ENCODE measurements around the gene PCYT1B.
"Not testable (repeated sequence)": the region's sequence is repeated elsewhere in the genome, so short reads cannot be mapped to it uniquely, and the experiment has no call there.

Gene PCYT1B

DNA sequence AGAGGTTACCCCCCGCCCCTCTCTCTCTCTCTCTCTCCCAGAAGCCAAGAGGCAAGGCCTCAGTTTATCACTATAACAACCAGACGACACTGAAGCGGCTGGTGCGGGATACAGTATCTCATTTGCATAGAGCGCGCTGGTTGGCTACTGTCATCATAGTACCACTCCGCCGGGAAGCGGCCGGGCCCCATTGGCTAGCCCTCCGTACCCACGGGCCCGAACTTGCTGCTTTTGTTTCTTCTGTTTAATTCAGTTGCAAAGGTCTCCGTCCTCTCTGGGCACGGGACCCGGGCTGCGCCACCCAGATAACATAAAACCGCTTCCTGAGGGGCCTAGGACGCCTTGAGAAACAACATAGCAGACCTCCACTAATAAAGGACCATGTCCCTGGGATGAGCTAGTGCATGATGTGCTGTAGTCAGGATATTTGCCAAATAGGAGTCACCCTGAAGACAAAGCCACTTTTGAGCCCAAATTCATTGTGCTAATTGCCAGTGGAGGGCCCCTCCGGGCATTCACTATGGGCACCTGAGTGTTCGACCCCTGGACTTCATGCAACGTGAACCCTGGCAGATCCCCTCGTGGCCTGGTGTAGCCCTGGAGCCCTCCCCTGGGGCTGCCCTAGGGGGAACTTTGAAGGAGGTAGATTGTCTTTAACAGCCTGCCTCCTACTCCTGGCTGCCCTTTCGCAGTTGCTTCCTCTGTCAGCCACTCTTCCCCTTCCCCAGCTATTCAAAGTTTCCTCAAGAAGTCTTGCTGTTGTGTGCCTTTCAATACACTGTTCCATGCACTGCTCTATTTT lies at the start of gene PCYT1B:
Gene PCYT1B, minus strand, starts transcription at position 91 of the 802 bp plus-strand sequence. CDS start 242 bp downstream, outside the sequence.
- DNase-seq: peak; percentile 56

DNA sequence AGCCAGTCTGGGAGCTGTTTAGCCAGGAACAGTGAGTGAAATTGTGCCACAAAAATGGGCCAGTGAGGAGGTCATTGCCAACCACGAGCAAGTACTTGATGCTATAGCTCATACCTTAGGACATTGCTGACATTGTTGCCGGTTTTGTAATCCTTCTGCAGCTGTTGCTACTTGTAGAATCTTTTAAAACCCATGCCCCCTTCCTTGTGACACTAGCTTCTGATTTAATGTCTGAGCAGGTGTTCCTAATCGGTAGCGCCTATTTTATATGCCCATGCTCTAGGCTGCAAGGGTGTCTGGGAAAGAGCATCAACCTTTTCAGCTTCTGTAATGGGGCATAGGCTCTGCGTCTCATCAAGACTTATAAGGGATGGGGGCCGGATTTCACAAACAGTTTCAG lies 49.1 kb upstream of the PCYT1B start:
- no peak for DNase-seq

DNA sequence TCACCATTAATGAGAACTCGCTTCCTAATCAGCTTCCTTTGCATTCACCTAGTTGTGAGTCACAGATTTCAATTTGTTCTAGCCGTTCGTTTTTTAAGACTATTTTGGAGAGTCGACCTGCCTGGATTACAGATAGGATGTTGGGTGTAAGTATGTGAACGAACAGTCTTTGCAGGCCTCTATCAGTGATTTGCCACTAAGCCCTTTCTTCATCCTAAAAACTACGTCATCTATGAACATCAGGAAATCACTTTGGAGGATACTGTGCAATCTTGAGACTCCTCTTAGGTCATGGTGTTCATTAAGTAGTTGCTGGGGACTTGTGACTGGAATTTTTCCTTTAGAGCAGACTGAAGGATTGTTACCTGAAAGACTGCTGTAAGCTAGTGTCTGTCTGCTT lies 47.7 kb upstream of the PCYT1B start:
- no peak for DNase-seq

DNA sequence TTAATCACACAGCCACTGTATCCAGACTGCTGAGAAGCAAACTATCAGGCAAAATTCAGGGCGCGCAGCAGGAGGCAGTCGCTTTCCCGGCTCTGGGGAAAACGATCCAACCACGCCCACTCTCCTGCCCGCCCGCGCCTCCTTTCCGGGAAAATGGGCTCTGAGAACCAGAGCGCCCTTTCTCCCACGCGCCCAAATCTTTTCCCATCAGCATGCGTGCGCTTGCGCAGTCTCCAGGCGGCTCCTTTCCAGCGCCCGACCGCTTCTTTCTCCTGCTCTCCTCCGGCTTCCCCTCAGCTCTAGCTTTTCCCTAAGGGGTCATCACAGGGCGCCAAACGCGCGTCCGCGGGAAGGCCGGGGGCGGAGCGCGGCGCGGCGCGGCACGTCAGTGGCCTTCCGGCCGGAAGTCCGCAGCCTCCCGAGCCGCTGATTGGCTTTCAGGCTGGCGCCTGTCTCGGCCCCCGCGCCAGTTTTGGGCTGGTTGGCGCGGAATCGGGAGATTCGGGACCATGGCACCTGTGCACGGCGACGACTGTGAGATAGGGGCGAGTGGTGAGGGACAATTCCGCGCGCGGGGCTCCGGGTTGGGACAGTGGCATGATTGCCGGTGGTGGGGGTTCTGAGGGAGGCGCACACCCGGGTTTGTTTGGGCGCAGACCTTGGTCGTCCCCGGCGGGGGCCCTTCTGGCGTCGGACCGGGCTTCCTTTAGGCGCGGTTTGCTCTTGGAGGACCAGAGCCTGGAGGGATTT lies 46.5 kb upstream of the PCYT1B start, which contains the start of gene POLA1:
Gene POLA1, plus strand, starts transcription at position 466 of the 750 bp plus-strand sequence. Its CDS starts 44 bp downstream, at position 510.
- DNase-seq: peak; percentile 82

DNA sequence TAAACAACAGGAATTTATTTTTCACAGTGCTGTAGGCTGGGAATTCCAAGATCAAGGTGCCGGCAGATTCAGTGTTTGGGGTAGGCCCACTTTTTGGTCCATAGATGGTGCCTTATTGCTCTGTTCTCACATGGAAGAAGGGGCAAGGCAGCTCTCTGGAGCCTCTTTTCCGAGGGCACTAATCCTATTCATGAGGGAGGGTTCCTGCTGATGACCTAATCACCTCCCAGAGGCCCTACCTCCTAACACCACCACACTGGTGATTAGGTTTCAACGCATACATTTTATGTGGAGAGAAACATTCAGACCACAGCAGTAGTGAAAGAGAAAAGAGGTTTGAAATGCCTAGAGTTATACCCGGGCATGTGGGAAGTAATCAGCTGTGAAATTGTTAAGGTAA lies 45.2 kb upstream of the PCYT1B start:
- DNase-seq: no peak

DNA sequence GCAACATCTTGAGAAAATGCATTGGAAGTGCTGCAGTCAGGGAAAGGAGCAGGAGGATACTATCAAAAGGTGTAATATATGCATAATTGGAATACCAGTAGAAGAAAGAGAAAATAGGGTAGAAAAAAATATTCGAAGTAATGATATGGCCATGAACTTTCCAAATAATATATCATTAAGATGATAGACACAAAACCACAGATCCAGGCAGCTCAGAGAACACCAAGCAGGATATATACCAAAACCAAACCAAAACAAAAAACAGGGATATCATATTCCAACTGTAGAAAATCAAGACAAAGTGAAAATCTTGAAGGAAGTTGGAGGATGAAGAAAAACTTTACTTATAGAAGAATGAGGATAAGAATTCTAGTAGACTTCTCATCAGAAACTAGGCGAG lies 36.9 kb upstream of the PCYT1B start:
- no peak for DNase-seq

DNA sequence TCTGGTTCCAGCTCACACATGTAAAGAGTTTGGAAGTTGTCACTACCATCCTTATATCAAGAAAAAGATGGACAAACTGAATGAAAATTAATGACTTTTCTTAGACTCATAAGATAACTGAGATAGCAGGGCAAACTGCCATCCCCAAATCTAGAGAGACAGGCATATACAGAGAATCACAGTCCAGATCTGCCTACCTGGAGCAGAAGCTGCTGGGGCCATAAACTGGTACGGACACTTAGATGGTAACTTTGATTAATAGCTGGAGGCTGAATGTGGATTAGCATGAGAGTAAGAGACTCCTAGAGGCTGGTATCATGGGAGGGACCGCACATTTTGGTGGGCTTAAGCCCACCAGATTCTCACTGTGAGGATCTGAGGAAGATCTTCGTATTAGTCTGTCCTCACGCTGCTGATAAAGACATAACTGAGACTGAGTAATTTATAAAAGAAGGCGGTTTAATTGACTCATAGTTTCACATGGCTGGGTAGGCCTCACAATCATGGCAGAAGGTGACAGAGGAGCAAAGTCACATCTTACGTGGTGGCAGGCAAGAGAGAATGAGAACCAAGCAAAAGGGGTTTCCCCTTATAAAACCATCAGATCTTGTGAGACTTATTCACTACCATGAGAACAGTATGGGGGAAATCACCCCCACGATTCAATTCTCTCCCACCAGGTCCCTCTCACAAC lies 35.7 kb upstream of the PCYT1B start:
- DNase-seq: no peak

DNA sequence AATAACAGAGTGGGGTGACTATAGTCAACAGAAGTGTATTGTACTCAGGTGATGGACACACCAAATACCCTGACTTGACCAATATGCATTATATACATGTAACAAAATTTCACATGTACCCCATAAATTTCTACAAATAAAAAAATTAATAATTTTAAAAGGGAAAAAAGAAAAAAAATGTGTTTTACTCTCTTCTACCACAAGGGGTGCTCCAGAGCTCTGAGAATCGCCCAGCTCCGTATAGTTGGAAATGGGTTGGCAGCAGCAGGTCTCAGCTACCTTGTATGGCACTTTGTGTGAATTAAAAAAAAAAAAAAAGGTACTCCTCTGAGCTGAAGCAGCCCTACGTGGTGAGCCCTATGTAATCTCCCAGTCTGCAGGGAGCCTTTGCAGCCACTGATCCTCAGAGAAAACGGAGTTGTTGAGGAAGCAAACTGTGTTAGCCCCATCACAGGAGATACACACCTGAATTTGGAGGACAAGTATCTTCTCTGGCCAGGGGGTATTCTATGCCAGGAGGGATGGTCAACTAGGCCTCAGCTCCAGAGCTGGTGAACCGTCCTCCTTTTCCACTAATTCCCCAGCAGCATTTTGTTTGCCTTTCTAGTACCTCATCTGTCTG lies 29.4 kb upstream of the PCYT1B start:
- no peak for DNase-seq

DNA sequence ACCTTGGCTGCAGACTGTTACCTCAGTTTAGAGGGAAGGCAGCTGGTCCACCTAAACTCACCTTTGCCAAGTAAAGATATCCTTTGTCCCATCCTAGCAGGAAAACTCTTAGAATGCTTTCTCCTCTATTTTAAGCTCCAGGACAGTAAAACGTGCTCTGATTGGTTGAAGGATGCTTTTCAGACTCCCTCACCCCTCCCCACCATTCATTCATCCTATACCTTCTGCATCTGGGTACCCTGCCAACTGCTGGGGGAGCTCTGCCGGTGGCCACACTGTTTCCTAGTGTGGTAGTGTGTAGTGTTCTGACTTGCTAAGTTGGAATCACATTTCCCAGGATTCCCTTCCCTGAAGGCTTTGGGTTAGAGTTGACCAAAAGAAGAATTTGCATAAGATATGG lies 26.3 kb upstream of the PCYT1B start:
- no peak for DNase-seq

DNA sequence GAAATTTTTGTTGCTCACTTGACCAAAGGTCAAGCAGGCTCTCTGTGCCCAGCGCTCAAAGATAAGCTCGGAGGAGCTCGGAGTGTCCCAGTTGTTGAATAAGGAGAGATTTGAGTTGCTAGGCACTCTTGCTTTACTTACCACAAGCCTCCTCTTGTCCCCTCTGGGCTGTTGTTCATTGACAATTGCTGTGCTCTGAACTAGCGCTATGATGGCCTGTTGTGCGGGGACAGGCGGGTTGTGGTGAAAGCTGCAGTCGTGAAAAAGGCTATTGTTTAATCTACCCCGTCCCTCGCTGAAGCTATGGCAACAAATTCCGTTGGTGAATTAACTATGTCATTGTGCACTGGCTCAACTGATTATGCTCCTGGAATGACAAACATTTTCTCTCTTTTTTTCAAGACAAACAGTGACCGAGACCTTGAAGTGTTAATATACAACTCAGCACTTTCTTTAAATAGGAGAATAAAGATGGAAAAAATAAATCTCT lies 25.6 kb upstream of the PCYT1B start:
- no peak for DNase-seq

DNA sequence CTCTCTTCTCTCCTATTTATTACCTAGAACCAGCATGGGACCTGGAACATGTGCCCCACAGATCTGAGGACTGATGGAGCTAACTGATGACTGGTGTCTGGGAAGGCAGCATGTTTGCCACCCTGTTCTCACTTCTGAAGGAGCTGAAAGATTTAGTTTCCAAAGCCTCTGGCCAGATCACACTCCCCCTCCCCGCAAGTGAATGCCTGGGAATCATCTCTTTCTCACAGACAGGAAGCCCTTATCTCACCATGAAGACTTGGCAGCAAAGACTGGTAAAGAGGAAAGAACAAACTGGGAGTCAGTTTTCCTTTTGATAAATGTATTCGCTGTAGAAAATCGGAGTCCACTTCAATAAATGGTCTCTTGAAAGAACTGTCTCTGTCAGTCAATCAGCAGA lies 21.0 kb upstream of the PCYT1B start:
- no peak for DNase-seq

DNA sequence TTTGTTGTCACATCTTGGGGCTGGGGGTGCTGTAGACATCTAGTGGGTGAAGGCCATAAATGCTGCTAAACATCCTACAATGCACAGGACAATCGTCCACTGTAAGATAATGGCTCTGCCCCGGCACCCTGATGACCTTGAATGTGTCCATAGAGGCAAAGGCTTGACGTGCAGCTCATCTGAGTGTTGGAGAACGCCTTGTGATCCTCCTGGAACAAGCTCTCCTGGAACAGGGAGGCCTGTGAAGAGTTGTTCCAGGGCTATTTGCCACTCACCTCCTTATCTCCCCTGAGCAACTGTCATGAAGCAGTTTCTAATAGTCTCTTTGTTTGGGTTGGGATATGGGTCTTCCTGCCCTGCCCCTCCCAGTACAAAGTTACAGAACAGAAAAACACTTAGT lies 15.2 kb upstream of the PCYT1B start:
- no peak for DNase-seq

DNA sequence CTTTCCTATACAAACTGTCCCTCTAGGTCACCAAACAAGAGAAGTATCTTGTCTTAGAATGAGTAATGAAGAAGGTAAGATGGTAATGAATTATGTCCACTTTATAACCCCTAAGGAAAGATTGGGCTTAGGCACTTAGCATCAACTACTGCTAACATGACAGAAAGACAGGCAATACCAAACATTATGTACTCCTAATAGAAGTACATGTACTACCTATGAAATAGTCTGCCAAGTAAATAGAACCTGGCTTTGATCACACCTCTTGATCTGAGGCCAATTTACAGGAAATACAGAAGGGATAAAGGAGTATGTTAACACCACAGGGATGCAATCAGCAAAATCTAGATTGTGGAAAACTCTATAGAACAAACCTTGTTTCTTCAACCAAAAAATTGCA lies 14.1 kb upstream of the PCYT1B start:
- no peak for DNase-seq

DNA sequence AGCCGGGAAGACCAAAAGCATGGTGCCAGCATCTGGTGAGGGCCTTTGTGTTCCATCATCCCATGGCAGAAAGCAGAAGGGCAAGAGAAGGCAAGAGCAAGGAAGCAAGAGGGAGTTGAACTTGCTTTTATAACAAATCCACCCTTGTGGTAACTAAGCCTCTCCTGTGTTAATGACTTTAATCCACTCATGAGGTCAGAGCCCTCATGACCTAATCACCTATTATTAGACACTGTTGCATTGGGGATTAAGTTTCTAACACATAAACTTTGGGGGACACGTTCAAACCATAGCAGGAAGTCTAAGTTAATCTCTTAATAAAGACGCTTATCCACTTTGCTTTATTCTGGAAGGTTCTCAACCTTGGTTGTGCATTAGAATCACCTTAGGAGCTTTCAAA lies 12.5 kb upstream of the PCYT1B start:
- DNase-seq: no peak

DNA sequence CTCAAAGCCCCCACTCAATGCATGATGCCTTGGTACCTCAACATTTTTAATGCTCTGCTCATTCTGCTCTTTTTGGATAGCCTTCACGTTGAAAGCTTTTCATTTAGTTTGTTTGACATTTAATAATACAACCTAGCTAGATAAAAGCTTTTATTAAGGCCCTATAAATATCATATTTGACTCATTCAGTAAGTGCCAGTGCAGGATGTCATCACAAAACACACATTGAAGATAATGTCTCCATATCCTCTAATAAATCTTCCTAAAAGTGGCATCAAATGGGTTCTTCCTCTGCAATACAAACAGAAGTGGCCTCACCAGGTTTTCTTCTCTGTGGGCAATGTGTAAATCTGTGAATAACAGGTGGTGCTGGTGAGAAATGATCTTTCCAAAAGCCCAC lies 12.0 kb upstream of the PCYT1B start:
- no peak for DNase-seq

DNA sequence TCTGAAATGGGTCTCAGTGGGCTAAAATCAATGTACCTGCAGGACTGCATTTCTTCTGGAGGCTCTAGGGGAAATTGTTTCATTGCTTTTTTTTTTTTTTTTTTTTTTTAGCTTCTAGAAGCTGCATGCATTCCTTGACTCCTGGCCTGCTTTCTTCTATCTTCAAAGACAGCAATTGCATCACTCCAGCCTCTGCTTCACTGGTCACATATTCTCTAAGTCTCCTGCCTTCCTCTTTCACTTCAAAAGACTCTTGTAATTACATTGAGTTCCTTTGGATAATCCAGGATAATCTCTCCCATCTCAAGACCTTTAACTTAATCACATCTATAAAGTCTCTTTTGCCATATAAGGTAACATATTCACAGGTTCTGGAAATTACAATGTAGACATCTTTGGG lies 11.3 kb upstream of the PCYT1B start:
- DNase-seq: no peak

DNA sequence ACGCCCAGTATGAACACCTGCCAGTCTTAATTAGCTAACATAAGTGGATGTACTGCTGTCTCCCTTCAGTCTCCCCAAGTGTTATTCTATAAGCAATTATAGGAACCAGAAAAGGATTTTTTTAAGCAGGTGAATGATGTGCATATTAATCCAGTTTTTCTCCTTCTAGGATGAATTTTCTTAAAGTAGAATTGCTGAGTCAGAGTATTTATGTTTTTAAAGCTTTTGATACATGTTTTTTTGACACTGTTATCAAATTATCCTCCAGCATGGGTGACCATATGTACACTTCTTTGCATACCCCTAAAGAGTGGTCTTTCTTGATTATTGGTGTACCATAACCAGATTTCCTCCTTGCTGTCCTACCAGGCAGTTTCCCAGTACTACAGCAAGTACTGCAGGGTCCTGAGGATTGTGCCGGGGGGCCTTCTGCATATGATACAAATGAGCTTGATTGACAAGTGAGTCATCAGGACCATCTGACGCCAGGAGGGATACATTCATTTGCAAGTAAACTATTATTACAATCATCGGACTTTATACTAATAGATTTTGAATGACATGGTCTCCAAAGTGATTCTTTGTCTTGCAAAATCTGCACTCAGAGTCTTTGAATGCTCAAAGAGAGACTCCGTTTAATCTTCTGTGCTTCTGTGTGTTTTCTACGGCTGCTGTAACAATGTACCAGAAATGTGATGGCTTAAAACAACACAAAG lies 10.7 kb upstream of the PCYT1B start:
- DNase-seq: no peak

DNA sequence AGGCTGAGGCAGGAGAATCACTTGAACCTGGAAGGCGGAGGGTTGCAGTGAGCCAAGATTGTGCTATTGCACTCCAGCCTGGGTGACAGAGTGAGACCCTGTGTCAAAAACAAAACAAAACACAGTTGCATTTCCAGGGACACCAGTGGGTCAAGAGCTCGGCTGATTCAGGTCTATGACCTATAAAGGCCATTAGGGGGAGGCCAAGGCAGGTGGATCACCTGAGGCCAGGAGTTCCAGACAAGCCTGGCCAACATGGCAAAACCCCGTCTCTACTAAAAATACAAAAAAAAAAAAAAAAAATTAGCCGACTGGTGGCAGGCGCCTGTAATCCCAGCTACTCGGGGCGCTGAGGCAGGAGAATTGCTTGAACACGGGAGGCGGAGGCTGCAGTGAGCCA lies 8.5 kb upstream of the PCYT1B start:
- DNase-seq: not testable (repeated sequence)

DNA sequence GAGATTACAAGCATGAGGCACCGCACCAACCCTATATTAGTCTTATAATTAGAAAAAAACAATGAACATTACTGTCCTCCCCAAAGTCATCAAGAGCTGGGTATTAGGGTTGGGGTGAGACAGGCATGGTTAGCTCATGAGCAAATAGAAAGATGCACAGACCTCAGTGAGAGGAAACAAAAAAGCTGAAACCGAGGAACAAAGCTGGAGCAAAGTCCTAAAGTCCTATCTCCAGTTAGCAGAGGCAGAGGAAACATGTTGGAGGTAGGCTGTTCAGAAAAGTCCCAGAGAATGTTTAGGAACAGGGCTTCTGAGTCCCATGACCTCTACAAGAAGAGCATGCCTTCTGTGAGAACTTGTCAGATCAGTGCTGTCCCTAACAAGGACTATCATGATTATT lies 4.6 kb upstream of the PCYT1B start:
- DNase-seq: no peak

DNA sequence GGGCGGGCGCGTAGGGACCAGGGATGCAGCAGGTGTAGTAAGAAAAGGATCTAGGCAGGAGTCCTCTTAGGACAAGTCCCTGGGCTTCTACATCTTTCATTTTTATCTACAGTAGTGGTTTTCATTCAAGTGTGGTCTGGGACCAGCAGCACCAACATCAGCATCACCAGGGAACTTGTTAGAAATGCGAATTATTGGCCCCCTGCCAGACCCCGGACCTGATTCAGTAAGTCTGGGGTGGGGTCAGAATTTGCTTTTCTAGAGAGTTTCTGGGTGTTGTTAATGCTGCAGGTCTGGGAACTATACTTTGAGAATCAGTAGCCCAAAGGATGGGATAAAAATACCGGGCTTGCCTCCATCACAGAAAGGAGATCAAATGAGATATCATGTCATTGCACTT lies 1.3 kb upstream of the PCYT1B start:
- no peak for DNase-seq

DNA sequence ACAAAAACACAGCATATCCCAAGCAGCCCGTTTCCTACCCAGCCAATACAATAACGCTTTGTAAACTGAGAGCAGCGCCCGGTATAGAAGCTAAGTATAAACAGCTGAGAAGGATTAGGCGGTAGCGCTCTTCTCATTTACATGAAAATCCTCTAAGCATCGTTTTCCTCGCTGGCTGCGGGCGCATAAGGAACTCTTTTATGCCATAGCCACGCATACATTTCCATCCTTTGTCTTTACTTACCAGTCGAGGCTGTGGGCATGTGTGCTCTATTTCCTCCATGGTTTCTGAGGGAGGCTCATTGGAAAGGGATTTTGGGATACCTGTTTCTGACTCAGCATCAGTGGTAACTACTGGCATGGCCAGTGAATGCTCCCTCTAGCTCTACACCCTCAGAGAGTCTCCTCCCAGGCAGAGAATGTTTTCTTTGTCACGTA lies 383 bp downstream of the PCYT1B start:
- DNase-seq: no peak

DNA sequence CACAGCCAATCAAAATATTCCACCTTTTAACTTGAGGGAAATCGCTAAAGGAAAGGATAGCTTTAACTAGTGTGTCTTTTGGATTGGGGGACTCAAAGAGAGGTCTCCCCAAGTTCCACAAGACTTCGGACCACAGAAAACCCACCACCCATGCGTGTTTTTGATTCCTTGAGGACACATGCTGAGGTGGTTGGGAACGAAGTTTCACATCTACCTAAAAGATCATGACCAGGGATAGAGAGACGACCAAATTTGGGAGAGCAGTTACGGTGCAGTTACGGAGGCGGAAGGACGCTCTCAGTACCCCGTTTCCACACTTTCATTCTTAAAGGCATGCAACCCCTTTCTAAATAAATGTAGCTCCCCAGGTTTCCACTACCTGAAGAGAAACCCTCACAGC lies 1.1 kb downstream of the PCYT1B start:
- DNase-seq: no peak
